Endodermal cell (in vitro differentiated cells): ENCODE results near the gene RAB1A. TPM values are rescaled to one million over a fixed set of nuclear protein-coding genes. Genes with fewer than 3 reads are reported as not detected.

Source experiments
- DNase-seq: peaks from one replicate; pipeline ENCODE4 v3.0.0-alpha.2; 2017
- H3K27ac ChIP-seq: 2 replicates; pipeline ENCODE4 v1.5.1; 2013; ENCODE audit warnings: mild to moderate bottlenecking, low read depth, low read length, moderate library complexity
- H3K27me3 ChIP-seq: 2 replicates; pipeline ENCODE4 v1.6.1; 2013; ENCODE audit warnings: mild to moderate bottlenecking, low read length, moderate library complexity; ENCODE audit not compliant: insufficient read depth, control insufficient read depth, poor library complexity, severe bottlenecking
- H3K36me3 ChIP-seq: 2 replicates; pipeline ENCODE4 v1.7.0; 2013; ENCODE audit warnings: mild to moderate bottlenecking, low read length, moderate library complexity; ENCODE audit not compliant: control insufficient read depth, insufficient read depth
- H3K4me1 ChIP-seq: one replicate; pipeline ENCODE4 v1.7.0; 2013; ENCODE audit warnings: low read length; ENCODE audit not compliant: control insufficient read depth, insufficient read depth
- H3K4me3 ChIP-seq: 2 replicates; pipeline ENCODE4 v1.5.1; 2013; ENCODE audit warnings: mild to moderate bottlenecking, low read length, moderate library complexity
- H3K9ac ChIP-seq: 2 replicates; pipeline ENCODE4 v1.6.1; 2013; ENCODE audit warnings: mild to moderate bottlenecking, low read length, moderate library complexity; ENCODE audit not compliant: poor library complexity, severe bottlenecking; ENCODE audit errors: extremely low read depth
- H3K9me3 ChIP-seq: 2 replicates; pipeline ENCODE4 v1.6.1; 2013; ENCODE audit warnings: mild to moderate bottlenecking, low read length, moderate library complexity; ENCODE audit not compliant: control insufficient read depth
- H3K27ac Mint-ChIP-seq: 2 replicates; pipeline ENCODE4 v1.8.0; 2020; ENCODE audit warnings: mixed read lengths
- H3K27me3 Mint-ChIP-seq: 2 replicates; pipeline ENCODE4 v1.8.0; 2021; ENCODE audit warnings: mild to moderate bottlenecking, mixed read lengths; ENCODE audit not compliant: insufficient read depth
- H3K36me3 Mint-ChIP-seq: 2 replicates; pipeline ENCODE4 v1.8.0; 2020; ENCODE audit warnings: low read depth, mixed read lengths
- H3K4me1 Mint-ChIP-seq: 2 replicates; pipeline ENCODE4 v1.8.0; 2020; ENCODE audit warnings: mixed read lengths
- H3K4me3 Mint-ChIP-seq: 2 replicates; pipeline ENCODE4 v1.8.0; 2020; ENCODE audit warnings: mild to moderate bottlenecking, moderate library complexity, mixed read lengths
- H3K9me3 Mint-ChIP-seq: 2 replicates; pipeline ENCODE4 v1.8.0; 2020; ENCODE audit warnings: mild to moderate bottlenecking, mixed read lengths
- WGBS, 2 experiments: methylation state at CpG; one replicate each; pipeline versions ENCODE4 v1.1.5 to v1.1.7; 2013; ENCODE audit warnings: missing lambda C conversion rate in 2 of 2, mixed read lengths in 1 of 2; ENCODE audit not compliant: insufficient coverage in 1 of 2, insufficient read length in 1 of 2; 5-methylcytosine and 5-hydroxymethylcytosine counted together
- total RNA-seq, 2 donors: library from RNA; stranded (reverse); fragmentation: NEBNext Ultra II Directional in 1 of 2; extraction: Animal tissue kit (Norgen Biotek cat#: 25700) in 1 of 2; gene quantifications; 2 replicates in 1 of 2; 3 replicates in 1 of 2; pipeline ENCODE4 v1.2.1, GENCODE V29; 2021
- TF ChIP-seq, protein P1 (sequence below): fragments of 200-600 bp; sonication (generic); conservative IDR thresholded peaks from 2 replicates; pipeline ENCODE4 v1.5.0; 2021; ENCODE audit warnings: antibody characterized with exemption, mild to moderate bottlenecking

The RAB1A gene
- total RNA-seq, 2 donors from 2014 or later, result 122 to 125 TPM

DNA sequence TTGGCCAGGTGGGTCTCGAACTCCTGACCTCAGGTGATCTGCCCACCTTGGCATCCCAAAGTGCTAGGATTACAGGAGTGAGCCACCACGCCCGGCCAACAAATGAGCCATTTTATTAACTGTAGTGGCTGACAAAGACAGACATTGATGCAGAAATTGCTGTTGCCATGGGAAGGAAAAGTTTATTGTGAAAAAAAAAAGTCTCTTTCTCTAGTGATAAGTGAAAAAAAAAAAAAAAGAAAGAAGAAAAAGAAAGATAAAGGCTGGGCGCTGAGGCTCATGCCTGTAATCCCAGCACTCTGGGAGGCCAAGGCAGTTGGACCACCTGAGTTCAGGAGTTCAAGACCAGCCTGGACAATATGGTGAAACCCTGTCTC is 39.8 kb upstream of the RAB1A start:
- H3K36me3 ChIP-seq, result no peaks in the 10 kb centered on the region
- H3K4me1 Mint-ChIP-seq, result peaks cover 5% of the 10 kb centered on the region
- H3K4me1 ChIP-seq, result no peaks in the 10 kb centered on the region
- no peak overlapping the region for H3K4me3 ChIP-seq
- no peaks in the 10 kb centered on the region for H3K27me3 ChIP-seq
- H3K27ac Mint-ChIP-seq, result no peak overlapping the region
- H3K4me3 Mint-ChIP-seq, result no peak overlapping the region
- no peaks in the 10 kb centered on the region for H3K36me3 Mint-ChIP-seq
- no peak for DNase-seq
- TF ChIP-seq, protein P1, sequence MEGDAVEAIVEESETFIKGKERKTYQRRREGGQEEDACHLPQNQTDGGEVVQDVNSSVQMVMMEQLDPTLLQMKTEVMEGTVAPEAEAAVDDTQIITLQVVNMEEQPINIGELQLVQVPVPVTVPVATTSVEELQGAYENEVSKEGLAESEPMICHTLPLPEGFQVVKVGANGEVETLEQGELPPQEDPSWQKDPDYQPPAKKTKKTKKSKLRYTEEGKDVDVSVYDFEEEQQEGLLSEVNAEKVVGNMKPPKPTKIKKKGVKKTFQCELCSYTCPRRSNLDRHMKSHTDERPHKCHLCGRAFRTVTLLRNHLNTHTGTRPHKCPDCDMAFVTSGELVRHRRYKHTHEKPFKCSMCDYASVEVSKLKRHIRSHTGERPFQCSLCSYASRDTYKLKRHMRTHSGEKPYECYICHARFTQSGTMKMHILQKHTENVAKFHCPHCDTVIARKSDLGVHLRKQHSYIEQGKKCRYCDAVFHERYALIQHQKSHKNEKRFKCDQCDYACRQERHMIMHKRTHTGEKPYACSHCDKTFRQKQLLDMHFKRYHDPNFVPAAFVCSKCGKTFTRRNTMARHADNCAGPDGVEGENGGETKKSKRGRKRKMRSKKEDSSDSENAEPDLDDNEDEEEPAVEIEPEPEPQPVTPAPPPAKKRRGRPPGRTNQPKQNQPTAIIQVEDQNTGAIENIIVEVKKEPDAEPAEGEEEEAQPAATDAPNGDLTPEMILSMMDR, result no peak
- 90 to 94% methylated on average over 4 of the region's 4 CpGs for WGBS, 2 experiments
- H3K9me3 Mint-ChIP-seq, result no peaks in the 10 kb centered on the region
- no peak overlapping the region for H3K27ac ChIP-seq
- no peaks in the 10 kb centered on the region for H3K9me3 ChIP-seq
- H3K9ac ChIP-seq, result no peak overlapping the region
- no peaks in the 10 kb centered on the region for H3K27me3 Mint-ChIP-seq

DNA sequence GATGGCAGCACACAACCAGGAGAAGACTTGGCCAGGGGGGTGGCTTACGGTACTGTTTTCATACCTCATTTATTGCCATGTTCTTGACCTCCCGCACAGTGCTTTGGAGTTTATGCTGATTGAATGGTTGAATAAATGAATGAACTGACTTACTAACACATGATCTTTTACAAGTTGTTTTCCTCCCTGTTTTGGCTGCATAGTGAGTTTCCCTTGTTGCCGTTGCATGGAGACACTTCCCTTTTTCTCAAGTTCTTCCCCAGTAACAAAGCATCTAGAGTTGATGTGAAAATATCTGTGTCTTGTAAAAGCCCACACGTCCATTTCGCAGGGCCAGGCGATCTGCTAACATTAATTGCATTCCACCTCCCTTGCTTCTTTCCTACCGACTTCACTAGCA is 35.7 kb upstream of the RAB1A start:
- Histone ChIP-seq H3K4me3 (no peak overlapping the region), H3K27ac (no peak overlapping the region), H3K36me3 (no peaks in the 10 kb centered on the region), H3K27me3 (no peaks in the 10 kb centered on the region), H3K4me1 (no peaks in the 10 kb centered on the region), H3K9me3 (no peaks in the 10 kb centered on the region), H3K9ac (no peak overlapping the region)
- no peak for DNase-seq
- no peak overlapping the region for H3K4me3 Mint-ChIP-seq
- no peaks in the 10 kb centered on the region for H3K9me3 Mint-ChIP-seq
- no peaks in the 10 kb centered on the region for H3K27me3 Mint-ChIP-seq
- H3K4me1 Mint-ChIP-seq, result peaks cover 5% of the 10 kb centered on the region
- H3K27ac Mint-ChIP-seq, result no peak overlapping the region
- TF ChIP-seq, protein P1, result no peak
- 95% methylated on average over 7 of the region's 7 CpGs; no CpG with 5 or more reads in 1 of the 2 experiments for WGBS, 2 experiments
- no peaks in the 10 kb centered on the region for H3K36me3 Mint-ChIP-seq

DNA sequence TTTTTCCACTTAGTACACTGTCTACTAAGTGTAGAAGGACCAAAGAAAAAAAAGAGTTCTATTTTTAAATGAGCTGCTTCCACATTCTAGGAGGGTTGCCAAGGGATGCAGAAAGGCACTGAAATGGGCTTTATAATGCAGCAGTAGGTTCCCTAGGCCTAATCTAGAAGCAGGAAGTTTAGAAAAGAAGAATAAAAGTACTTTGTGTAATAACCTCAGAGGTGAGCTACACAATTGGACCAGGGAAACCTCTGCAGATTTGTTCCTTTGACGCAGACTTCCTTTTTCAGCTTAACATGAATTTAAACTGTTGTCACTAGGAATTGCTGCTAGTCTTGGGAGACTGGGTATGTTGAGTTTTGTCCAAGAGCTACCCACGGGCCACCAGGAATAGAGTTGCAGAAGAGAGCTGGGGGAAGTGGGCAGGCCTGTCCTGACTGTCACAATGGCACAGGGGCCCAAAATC is 34.6 kb upstream of the RAB1A start:
- Mint-ChIP-seq H3K4me3 (no peak overlapping the region), H3K36me3 (no peaks in the 10 kb centered on the region), H3K4me1 (peaks cover 1% of the 10 kb centered on the region), H3K27ac (no peak overlapping the region), H3K9me3 (no peaks in the 10 kb centered on the region), H3K27me3 (no peaks in the 10 kb centered on the region)
- Histone ChIP-seq H3K4me3 (no peak overlapping the region), H3K27me3 (no peaks in the 10 kb centered on the region), H3K9ac (no peak overlapping the region), H3K27ac (peak overlapping the region; percentile 21), H3K9me3 (no peaks in the 10 kb centered on the region), H3K36me3 (no peaks in the 10 kb centered on the region), H3K4me1 (no peaks in the 10 kb centered on the region)
- DNase-seq, result no peak
- TF ChIP-seq, protein P1, result no peak
- WGBS, 2 experiments, result 81 to 88% methylated on average over 2 of the region's 2 CpGs
